ENCODE data around the gene UBE2D4. TPM values are rescaled to one million over a fixed set of nuclear protein-coding genes. Genes with fewer than 3 reads are reported as not detected.

UBE2D4 gene
- total RNA-seq, 1 experiment from 2014 or later = 6.4 TPM

- H3K4ac ChIP-seq (ENCODE audit: low read depth, low read length) = no peak overlapping the region
- no peaks in the 10 kb centered on the region for H4K20me1 ChIP-seq (ENCODE audit: control insufficient read depth, insufficient read depth, insufficient read length)
- TF ChIP-seq CTCF (conservative IDR thresholded peaks at IDR 0.05) = no peak
- H3K27ac ChIP-seq (ENCODE audit: insufficient read length, low read depth, low read length) = no peak overlapping the region
- H2BK5ac ChIP-seq (ENCODE audit: insufficient read length, low read length) = no peak overlapping the region
- peaks cover 5 to 7% of the 10 kb centered on the region in 2 experiments for H3K4me1 Mint-ChIP-seq
- no peaks in the 10 kb centered on the region for H3K9me3 ChIP-seq (ENCODE audit: control insufficient read depth, low read depth, low read length)
- no CpG with 5 or more reads among the region's 5 CpGs for WGBS (ENCODE audit: extremely low coverage, insufficient read length, low lambda C conversion rate)
- H3K27me3 Mint-ChIP-seq (ENCODE audit: low read depth) = peaks cover 31% of the 10 kb centered on the region
- H3K56ac ChIP-seq (ENCODE audit: insufficient read length, low read depth, low read length) = no peak overlapping the region
- no peak overlapping the region for H3K14ac ChIP-seq (ENCODE audit: insufficient read depth, low read length)
- peaks cover 0 to 5% (median 0%) of the 10 kb centered on the region in 3 experiments; a peak in 2 of 7 replicates for H3K36me3 Mint-ChIP-seq (ENCODE audit: insufficient read depth in 1 of 3, low read depth in 3 of 3)
- no peak overlapping the region for H4K8ac ChIP-seq (replicated peaks; ENCODE audit: insufficient read length, low read depth, low read length)
- no peaks in the 10 kb centered on the region for H3K4me1 ChIP-seq (ENCODE audit: insufficient read depth, low read length)
- H3K23me2 ChIP-seq (ENCODE audit: insufficient read length, low read depth, low read length, poor library complexity, severe bottlenecking) = peaks cover 3% of the 10 kb centered on the region
- no peak overlapping the region for H3T11ph ChIP-seq (ENCODE audit: low read length)
- no peak overlapping the region for H4K91ac ChIP-seq (ENCODE audit: insufficient read length, low read depth, low read length)
- H2BK15ac ChIP-seq (ENCODE audit: low read depth, low read length) = no peak overlapping the region
- H2AK5ac ChIP-seq (ENCODE audit: insufficient read length, low read length) = no peak overlapping the region
- H2BK12ac ChIP-seq (ENCODE audit: insufficient read length, low read depth, low read length) = no peak overlapping the region
- H3K4me2 ChIP-seq (ENCODE audit: insufficient read depth, insufficient read length, low read length) = no peak overlapping the region
- peaks cover 2 to 3% of the 10 kb centered on the region in 2 experiments; a peak in 2 of 5 replicates for H3K9me3 Mint-ChIP-seq
- no peaks in the 10 kb centered on the region for H3K79me2 ChIP-seq (ENCODE audit: insufficient read depth, low read length)
- no peaks in the 10 kb centered on the region for H3K79me1 ChIP-seq (ENCODE audit: insufficient read depth, low read depth, low read length, poor library complexity, severe bottlenecking)
- H2AFZ ChIP-seq (ENCODE audit: low read length) = no peak overlapping the region
- no peak overlapping the region for H4K5ac ChIP-seq (ENCODE audit: insufficient read length, low read depth, low read length)
- H3K18ac ChIP-seq (ENCODE audit: insufficient read length, low read depth, low read length) = no peak overlapping the region
- H3K9ac ChIP-seq (ENCODE audit: extremely low read depth, insufficient read length, low read length) = no peak overlapping the region
- H2BK20ac ChIP-seq (ENCODE audit: low read depth, low read length, poor library complexity, severe bottlenecking) = no peak overlapping the region
- no peak overlapping the region for H2BK120ac ChIP-seq (ENCODE audit: low read depth, low read length, poor library complexity, severe bottlenecking)
- no peak overlapping the region for H3K4me3 Mint-ChIP-seq
- H3K23ac ChIP-seq (ENCODE audit: insufficient read length, low read depth, low read length) = no peak overlapping the region
- peaks cover 3% of the 10 kb centered on the region; the same call in 1 of the 2 replicates for H3K27me3 ChIP-seq (ENCODE audit: insufficient read depth, low read length)
- DNase-seq = no peak
- no peak overlapping the region for H3K27ac Mint-ChIP-seq
Observed at GRCh38 chr7:43929529-43930457, 3.6 kb downstream of the UBE2D4 start.
